RWPE1 (cell line): ENCODE data around the gene DMXL1.
"Not testable (repeated sequence)": the region's sequence is repeated elsewhere in the genome, so short reads cannot be mapped to it uniquely, and the experiment has no call there.

Experiments
- CTCF ChIA-PET: fragments of 350-600 bp; sonication (Branson Sonifier 250); formaldehyde crosslinking; extraction: SDS; loops from one replicate; lab custom pipeline; 2021; lab: Yijun Ruan, JAX
- POLR2A ChIA-PET: fragments of 400-600 bp; formaldehyde crosslinking; extraction: SDS; loops from one replicate; lab custom pipeline; 2020; ENCODE audit warnings: antibody characterized with exemption; ENCODE audit not compliant: low non-redundant PET; lab: Yijun Ruan, JAX
- DNase-seq: peaks from one replicate; pipeline ENCODE4 v3.0.0; 2012; ENCODE audit warnings: low spot score
- H3K27ac ChIP-seq: fragments of 450-650 bp; 2 replicates; pipeline ENCODE4 v1.5.1; 2017
- CTCF ChIP-seq: fragments of 450-650 bp; conservative IDR thresholded peaks from 2 replicates; pipeline ENCODE4 v1.5.1; 2017; ENCODE audit warnings: low read depth, mild to moderate bottlenecking

Gene DMXL1

GRCh38 chr5:119171686-119172085 is 100.8 kb downstream of the DMXL1 start:
- ChIA-PET POLR2A (no interaction called here), CTCF (interaction anchor here (0.8 kb wide), 1 partner anchor 20 kb away, joined by 8 read pairs; no protein-coding TSS in a partner anchor)
- no peak for DNase-seq
- TF ChIP-seq CTCF, result no peak
- no peak overlapping the region for H3K27ac ChIP-seq

- POLR2A ChIA-PET, result no interaction called here
- CTCF ChIA-PET, result interaction anchor here (1.7 kb wide), 1 partner anchor 160 kb away, joined by 7 read pairs; no protein-coding TSS in a partner anchor
These were observed 103.8 kb downstream of the DMXL1 start for GRCh38 chr5:119174578-119175163.

GRCh38 chr5:119176785-119177184 is 105.9 kb downstream of the DMXL1 start:
- DNase-seq, result no peak
- POLR2A ChIA-PET, result no interaction called here
- no peak for TF ChIP-seq CTCF
- CTCF ChIA-PET, result interaction anchor here (0.6 kb wide), 2 partner anchors 46 to 52 kb away, joined by 4 to 5 read pairs; no protein-coding TSS in a partner anchor
- no peak overlapping the region for H3K27ac ChIP-seq

More at GRCh38 chr5:119174578-119175163, 103.8 kb downstream of the DMXL1 start:
- no peak for TF ChIP-seq CTCF
- DNase-seq, result no peak
- H3K27ac ChIP-seq, result no peak overlapping the region

GRCh38 chr5:119177226-119177625 is 106.3 kb downstream of the DMXL1 start:
- CTCF ChIA-PET, result interaction anchor here (0.6 kb wide), 3 partner anchors 16 to 51 kb away, joined by 4 to 5 read pairs (median 4); no protein-coding TSS in a partner anchor
- POLR2A ChIA-PET, result no interaction called here
- no peak overlapping the region for H3K27ac ChIP-seq
- DNase-seq, result no peak
- TF ChIP-seq CTCF, result no peak

- no peak overlapping the region for H3K27ac ChIP-seq
- ChIA-PET POLR2A (no interaction called here), CTCF (no interaction called here)
- TF ChIP-seq CTCF, result no peak
- no peak for DNase-seq
These were observed 107.5 kb downstream of the DMXL1 start for GRCh38 chr5:119178435-119178834.

GRCh38 chr5:119179857-119180641 is 109.2 kb downstream of the DMXL1 start:
- no peak overlapping the region for H3K27ac ChIP-seq
- DNase-seq, result peak; percentile 26
- POLR2A ChIA-PET, result interaction anchor here (0.6 kb wide), 1 partner anchor 48 kb away, joined by 3 read pairs; no protein-coding TSS in a partner anchor
- CTCF ChIA-PET, result interaction anchor here (0.6 kb wide), 1 partner anchor 35 kb away, joined by 3 read pairs; no protein-coding TSS in a partner anchor
- TF ChIP-seq CTCF, result no peak

GRCh38 chr5:119185512-119185911 is 114.6 kb downstream of the DMXL1 start:
- DNase-seq, H3K27ac ChIP-seq, POLR2A ChIA-PET: not testable (repeated sequence)
- CTCF ChIA-PET, result interaction anchor here (0.7 kb wide), 1 partner anchor 83 kb away, joined by 3 read pairs; no protein-coding TSS in a partner anchor
